Mesothelial cell of epicardium (in vitro differentiated cells): ENCODE data around the gene STX4. TPM values are rescaled to one million over a fixed set of nuclear protein-coding genes. Genes with fewer than 3 reads are reported as not detected.

Experiments
- DNase-seq, 2 experiments: peaks; one replicate each; pipeline ENCODE4 v3.0.0; 2021; ENCODE audit warnings: low spot score in 2 of 2; ENCODE audit not compliant: unreplicated experiment in 2 of 2
- H3K27ac Mint-ChIP-seq: 2 replicates; pipeline ENCODE4 v1.8.0; 2021; ENCODE audit warnings: mixed read lengths
- H3K27me3 Mint-ChIP-seq: 2 replicates; pipeline ENCODE4 v1.8.0; 2021; ENCODE audit warnings: low read depth, mixed read lengths
- H3K36me3 Mint-ChIP-seq: 2 replicates; pipeline ENCODE4 v1.8.0; 2021; ENCODE audit warnings: mixed read lengths
- H3K4me1 Mint-ChIP-seq: 2 replicates; pipeline ENCODE4 v1.8.0; 2021; ENCODE audit warnings: mixed read lengths
- H3K4me3 Mint-ChIP-seq: 2 replicates; pipeline ENCODE4 v1.8.0; 2021; ENCODE audit warnings: mild to moderate bottlenecking, moderate library complexity, mixed read lengths
- H3K9me3 Mint-ChIP-seq: 2 replicates; pipeline ENCODE4 v1.8.0; 2021; ENCODE audit warnings: mixed read lengths
- total RNA-seq: library from RNA; stranded (reverse); gene quantifications from 3 replicates; pipeline ENCODE4 v1.2.1, GENCODE V29; 2021
- TF ChIP-seq, protein P1 (sequence below): fragments of 200-600 bp; sonication (generic); IDR thresholded peaks from one replicate; pipeline ENCODE4 v1.5.0; 2021; ENCODE audit warnings: antibody characterized with exemption; ENCODE audit not compliant: unreplicated experiment

Gene STX4
- total RNA-seq, 1 donor from 2014 or later, result 42.8 TPM

DNA sequence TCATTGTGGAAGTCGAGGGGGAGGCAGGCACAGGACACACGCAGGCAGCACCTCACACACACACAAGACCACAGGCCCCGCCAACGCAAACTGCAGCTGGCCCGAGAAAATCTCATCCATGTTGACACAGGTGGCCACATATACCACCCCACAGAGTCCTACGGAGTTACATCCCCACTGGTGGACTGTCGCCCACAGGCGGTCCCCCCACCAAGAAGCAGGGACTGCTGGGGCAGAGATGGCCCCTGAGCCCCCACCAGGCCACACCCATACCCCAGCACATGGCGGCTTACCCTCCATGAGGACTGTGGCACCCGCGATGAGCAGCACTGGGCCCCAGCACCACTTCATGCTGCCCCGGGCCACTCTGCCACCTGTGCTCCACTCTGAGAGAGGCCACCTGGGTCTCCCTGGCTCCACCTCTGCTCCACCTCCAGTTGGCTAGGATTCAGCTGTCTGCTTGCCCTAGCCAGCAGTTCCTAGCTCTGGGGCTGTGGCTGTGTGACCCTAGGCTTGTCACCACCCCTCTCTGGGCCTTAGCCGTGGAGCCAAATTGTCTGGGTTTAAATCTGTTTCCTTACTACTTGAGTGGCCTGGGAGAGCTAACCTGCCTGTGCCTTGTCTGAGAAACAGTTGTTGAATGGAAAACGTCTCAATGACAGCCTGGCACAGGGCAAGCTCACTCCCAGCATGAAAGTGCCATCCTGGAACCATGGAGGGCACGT is 55.3 kb downstream of the STX4 start, which contains the start of gene PRSS53:
Gene PRSS53, minus strand, starts transcription at position 485 of the 725 bp plus-strand sequence. Its CDS starts 134 bp downstream, at position 351.
- H3K36me3 Mint-ChIP-seq, result peaks cover 2% of the 10 kb centered on the region
- peaks cover 3% of the 10 kb centered on the region for H3K4me1 Mint-ChIP-seq
- no peak for DNase-seq
- TF ChIP-seq, protein P1, sequence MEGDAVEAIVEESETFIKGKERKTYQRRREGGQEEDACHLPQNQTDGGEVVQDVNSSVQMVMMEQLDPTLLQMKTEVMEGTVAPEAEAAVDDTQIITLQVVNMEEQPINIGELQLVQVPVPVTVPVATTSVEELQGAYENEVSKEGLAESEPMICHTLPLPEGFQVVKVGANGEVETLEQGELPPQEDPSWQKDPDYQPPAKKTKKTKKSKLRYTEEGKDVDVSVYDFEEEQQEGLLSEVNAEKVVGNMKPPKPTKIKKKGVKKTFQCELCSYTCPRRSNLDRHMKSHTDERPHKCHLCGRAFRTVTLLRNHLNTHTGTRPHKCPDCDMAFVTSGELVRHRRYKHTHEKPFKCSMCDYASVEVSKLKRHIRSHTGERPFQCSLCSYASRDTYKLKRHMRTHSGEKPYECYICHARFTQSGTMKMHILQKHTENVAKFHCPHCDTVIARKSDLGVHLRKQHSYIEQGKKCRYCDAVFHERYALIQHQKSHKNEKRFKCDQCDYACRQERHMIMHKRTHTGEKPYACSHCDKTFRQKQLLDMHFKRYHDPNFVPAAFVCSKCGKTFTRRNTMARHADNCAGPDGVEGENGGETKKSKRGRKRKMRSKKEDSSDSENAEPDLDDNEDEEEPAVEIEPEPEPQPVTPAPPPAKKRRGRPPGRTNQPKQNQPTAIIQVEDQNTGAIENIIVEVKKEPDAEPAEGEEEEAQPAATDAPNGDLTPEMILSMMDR, result no peak
- H3K27me3 Mint-ChIP-seq, result no peaks in the 10 kb centered on the region
- no peak within 1 kb of the TSS for H3K4me3 Mint-ChIP-seq
- H3K9me3 Mint-ChIP-seq, result no peaks in the 10 kb centered on the region
- no peak within 1 kb of the TSS for H3K27ac Mint-ChIP-seq

DNA sequence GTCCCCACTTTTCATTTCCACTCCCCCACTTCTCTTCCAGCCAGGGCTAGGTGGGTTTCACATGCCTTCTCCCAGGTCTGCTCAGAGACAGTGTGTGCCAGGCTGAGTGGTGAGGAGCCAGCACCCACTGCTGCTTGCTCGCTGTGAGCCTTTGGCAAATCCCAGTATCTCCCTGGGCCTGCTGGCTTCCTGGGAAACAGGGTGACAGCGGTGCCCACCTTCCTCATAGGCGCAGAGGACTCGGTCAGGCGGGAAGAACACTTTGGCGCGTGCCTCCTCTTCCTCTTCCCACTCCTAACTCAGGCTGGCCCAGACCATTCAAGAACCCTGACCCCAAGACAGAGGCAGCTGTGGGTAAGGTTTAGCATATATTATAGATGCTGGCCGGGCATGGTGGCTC is 55.8 kb downstream of the STX4 start:
- Mint-ChIP-seq H3K9me3 (no peaks in the 10 kb centered on the region), H3K4me3 (no peak overlapping the region), H3K36me3 (peaks cover 2% of the 10 kb centered on the region), H3K27ac (no peak overlapping the region), H3K4me1 (peaks cover 8% of the 10 kb centered on the region), H3K27me3 (no peaks in the 10 kb centered on the region)
- TF ChIP-seq, protein P1, result no peak
- no peak for DNase-seq

Other genes with a start within 250 kb of the STX4 start
- gene ZNF629, start 246.4 kb upstream of the STX4 start, total RNA-seq, result 40.8 to 41.6 TPM (median 41.4 TPM) in 3 replicates
- 43.6 to 44.8 TPM (median 43.9 TPM) in 3 replicates for gene BCL7C, start 139.5 kb upstream of the STX4 start, total RNA-seq
- 9.1 to 11.5 TPM (median 10.3 TPM) in 3 replicates for gene CTF1, start 136.9 kb upstream of the STX4 start, total RNA-seq
- 53.5 to 56.4 TPM (median 54.9 TPM) in 3 replicates for gene FBXL19, start 110.0 kb upstream of the STX4 start, total RNA-seq
- 25.8 to 28.2 TPM (median 26.2 TPM) in 3 replicates for gene ORAI3, start 84.5 kb upstream of the STX4 start, total RNA-seq
- 30.8 to 39.1 TPM (median 36.4 TPM) in 3 replicates for gene SETD1A, start 75.8 kb upstream of the STX4 start, total RNA-seq
- 3.5 to 4.0 TPM (median 3.6 TPM) in 3 replicates for gene HSD3B7, start 48.4 kb upstream of the STX4 start, total RNA-seq
- 4.9 to 5.9 TPM (median 5.2 TPM) in 3 replicates for gene STX1B, start 22.9 kb upstream of the STX4 start, total RNA-seq
- gene ZNF668, start 40.7 kb downstream of the STX4 start, total RNA-seq, result 11.8 to 14.1 TPM (median 12.8 TPM) in 3 replicates
- 20.4 to 22.2 TPM (median 21.4 TPM) in 3 replicates for gene ZNF646, start 40.9 kb downstream of the STX4 start, total RNA-seq
- 4.0 to 4.9 TPM (median 4.5 TPM) in 3 replicates for gene PRSS53, start 55.4 kb downstream of the STX4 start, total RNA-seq
- gene VKORC1, start 61.2 kb downstream of the STX4 start, total RNA-seq, result 48.6 to 53.7 TPM (median 49.5 TPM) in 3 replicates
- gene BCKDK, start 74.8 kb downstream of the STX4 start, total RNA-seq, result 36.4 to 37.3 TPM (median 37.0 TPM) in 3 replicates
- gene KAT8, start 84.1 kb downstream of the STX4 start, total RNA-seq, result 72.1 to 76.4 TPM (median 75.7 TPM) in 3 replicates
- 79.1 to 84.3 TPM (median 79.9 TPM) in 3 replicates for gene PRSS8, start 102.2 kb downstream of the STX4 start, total RNA-seq
- 0.96 to 1.7 TPM (median 1.4 TPM) in 3 replicates for gene PRSS36, start 116.5 kb downstream of the STX4 start, total RNA-seq
- gene FUS, start 146.6 kb downstream of the STX4 start, total RNA-seq, result 718 to 743 TPM (median 733 TPM) in 3 replicates
- gene PYCARD, start 169.2 kb downstream of the STX4 start, total RNA-seq, result 4.9 to 6.5 TPM (median 5.3 TPM) in 3 replicates
- gene TRIM72, start 180.6 kb downstream of the STX4 start, total RNA-seq, result 0.04 to 0.14 TPM (median 0.11 TPM) in 3 replicates
- not detected in 3 replicates for gene PYDC1, start 183.6 kb downstream of the STX4 start, total RNA-seq
- 0.29 TPM in 1 of 3 replicates, not detected in the others for gene ITGAM, start 226.4 kb downstream of the STX4 start, total RNA-seq